Caco-2 (cell line): ENCODE results near the gene C11orf58. TPM values are rescaled to one million over a fixed set of nuclear protein-coding genes. Genes with fewer than 3 reads are reported as not detected.

Experiments
- BruUV-seq: library from RNA; stranded (reverse); fragments of 400-500 nt; replicated peaks from 2 replicates; lab custom pipeline; 2021; lab: Mats Ljungman, UMichigan
- CTCF ChIA-PET: fragments of 300-600 bp; sonication (Branson Sonifier 250); formaldehyde crosslinking; loops from one replicate; lab custom pipeline; 2022; ENCODE audit warnings: antibody characterized with exemption; lab: Charles Lee
- POLR2A ChIA-PET: fragments of 300-600 bp; sonication (Branson Sonifier 250); formaldehyde crosslinking; loops from one replicate; lab custom pipeline; 2022; ENCODE audit warnings: antibody characterized with exemption; lab: Charles Lee
- DNase-seq, 2 experiments: peaks; one replicate each; pipeline versions ENCODE4 v3.0.0 to v3.0.0-alpha.2; 2020 to 2022
- H3K27me3 ChIP-seq: replicated peaks from 2 replicates; pipeline ENCODE4 v1.6.0; 2011; ENCODE audit warnings: low read length; ENCODE audit not compliant: control insufficient read depth, insufficient read depth
- H3K36me3 ChIP-seq: 2 replicates; pipeline ENCODE4 v1.5.1; 2011; ENCODE audit warnings: low read length; ENCODE audit not compliant: control insufficient read depth, insufficient read depth
- H3K4me1 ChIP-seq: fragments of 250-450 bp; sonication (Bioruptor Pico); 2 replicates; pipeline ENCODE4 v1.5.1; 2020; ENCODE audit warnings: mild to moderate bottlenecking
- H3K4me3 ChIP-seq: 2 replicates; pipeline ENCODE4 v1.5.1; 2011; ENCODE audit warnings: low read depth, mild to moderate bottlenecking, control low read depth, low read length
- H3K9me3 ChIP-seq: fragments of 250-450 bp; sonication (Bioruptor Pico); 2 replicates; pipeline ENCODE4 v1.5.1; 2020; ENCODE audit warnings: mild to moderate bottlenecking, moderate library complexity
- H3K27ac Mint-ChIP-seq: one replicate; pipeline ENCODE4 v1.8.0; 2022; ENCODE audit warnings: mixed read lengths; ENCODE audit not compliant: unreplicated experiment
- H3K27me3 Mint-ChIP-seq: one replicate; pipeline ENCODE4 v1.8.0; 2022; ENCODE audit warnings: mixed read lengths; ENCODE audit not compliant: insufficient read depth, unreplicated experiment
- H3K36me3 Mint-ChIP-seq: one replicate; pipeline ENCODE4 v1.8.0; 2022; ENCODE audit warnings: mild to moderate bottlenecking, mixed read lengths; ENCODE audit not compliant: insufficient read depth, unreplicated experiment
- H3K4me1 Mint-ChIP-seq: one replicate; pipeline ENCODE4 v1.8.0; 2022; ENCODE audit warnings: low read depth, mixed read lengths; ENCODE audit not compliant: unreplicated experiment
- H3K4me3 Mint-ChIP-seq: one replicate; pipeline ENCODE4 v1.8.0; 2022; ENCODE audit warnings: mild to moderate bottlenecking, moderate library complexity, mixed read lengths; ENCODE audit not compliant: unreplicated experiment
- H3K9me3 Mint-ChIP-seq: one replicate; pipeline ENCODE4 v1.8.0; 2022; ENCODE audit warnings: mixed read lengths; ENCODE audit not compliant: unreplicated experiment
- intact Hi-C: fragments of 100-400 bp; cut with micrococcal nuclease; formaldehyde crosslinking; loops from one replicate; pipeline ENCODE4 v1.10.0; 2022; ENCODE audit not compliant: unreplicated experiment
- total RNA-seq: library from RNA; stranded (reverse); gene quantifications from 2 replicates; pipeline ENCODE4 v1.2.3, GENCODE V29; 2022
- TF ChIP-seq, protein P1 (sequence below), 2 experiments: fragments of 200-600 bp in 1 of 2; IDR thresholded peaks; 1 replicate in 1 of 2; 2 replicates in 1 of 2; pipeline versions ENCODE4 v1.5.1 to v1.8.0; 2011 to 2022; ENCODE audit warnings: antibody characterized with exemption in 1 of 2, control low read depth in 1 of 2, inconsistent platforms in 1 of 2, low read depth in 1 of 2, low read length in 1 of 2, mild to moderate bottlenecking in 1 of 2, moderate library complexity in 1 of 2; ENCODE audit not compliant: insufficient read depth in 1 of 2, severe bottlenecking in 1 of 2, unreplicated experiment in 1 of 2

Gene C11orf58
- total RNA-seq, 1 experiment from 2014 or later: 209 TPM

DNA sequence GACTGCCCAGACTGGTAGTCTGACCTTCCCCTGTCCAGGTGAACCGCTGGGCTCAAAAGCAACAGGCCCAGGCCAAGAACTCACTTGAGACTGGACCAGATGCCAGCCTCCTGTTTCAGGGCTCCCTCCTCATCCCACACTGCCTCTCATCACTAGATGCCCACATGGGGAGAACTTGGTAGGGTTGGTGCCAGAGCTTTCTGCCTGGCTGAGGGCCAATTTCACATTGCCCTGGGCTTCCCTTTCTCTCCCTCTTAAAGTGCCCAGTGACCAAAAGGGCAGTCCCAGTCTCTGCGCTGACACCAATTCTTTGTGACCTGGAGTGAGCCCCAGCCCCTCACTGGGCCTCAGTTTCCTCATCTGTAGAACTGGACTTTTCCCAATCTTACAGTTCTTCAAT, 41.7 kb downstream of the C11orf58 start:
- no peak overlapping the region for H3K4me3 Mint-ChIP-seq
- H3K27me3 Mint-ChIP-seq: no peaks in the 10 kb centered on the region
- no peak for DNase-seq
- CTCF ChIA-PET: no interaction called here
- POLR2A ChIA-PET: no interaction called here
- H3K27ac Mint-ChIP-seq: no peak overlapping the region
- no peaks in the 10 kb centered on the region for H3K9me3 Mint-ChIP-seq
- H3K36me3 Mint-ChIP-seq: peaks cover 29% of the 10 kb centered on the region
- intact Hi-C loops: no loop called here
- TF ChIP-seq, protein P1, sequence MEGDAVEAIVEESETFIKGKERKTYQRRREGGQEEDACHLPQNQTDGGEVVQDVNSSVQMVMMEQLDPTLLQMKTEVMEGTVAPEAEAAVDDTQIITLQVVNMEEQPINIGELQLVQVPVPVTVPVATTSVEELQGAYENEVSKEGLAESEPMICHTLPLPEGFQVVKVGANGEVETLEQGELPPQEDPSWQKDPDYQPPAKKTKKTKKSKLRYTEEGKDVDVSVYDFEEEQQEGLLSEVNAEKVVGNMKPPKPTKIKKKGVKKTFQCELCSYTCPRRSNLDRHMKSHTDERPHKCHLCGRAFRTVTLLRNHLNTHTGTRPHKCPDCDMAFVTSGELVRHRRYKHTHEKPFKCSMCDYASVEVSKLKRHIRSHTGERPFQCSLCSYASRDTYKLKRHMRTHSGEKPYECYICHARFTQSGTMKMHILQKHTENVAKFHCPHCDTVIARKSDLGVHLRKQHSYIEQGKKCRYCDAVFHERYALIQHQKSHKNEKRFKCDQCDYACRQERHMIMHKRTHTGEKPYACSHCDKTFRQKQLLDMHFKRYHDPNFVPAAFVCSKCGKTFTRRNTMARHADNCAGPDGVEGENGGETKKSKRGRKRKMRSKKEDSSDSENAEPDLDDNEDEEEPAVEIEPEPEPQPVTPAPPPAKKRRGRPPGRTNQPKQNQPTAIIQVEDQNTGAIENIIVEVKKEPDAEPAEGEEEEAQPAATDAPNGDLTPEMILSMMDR (IDR thresholded peaks at IDR 0.05; ENCODE audit: insufficient read depth in 1 of 2, low read depth in 1 of 2, low read length in 1 of 2, severe bottlenecking in 1 of 2, unreplicated experiment in 1 of 2): no peak
- no peaks in the 10 kb centered on the region for H3K9me3 ChIP-seq
- no peak overlapping the region for H3K4me3 ChIP-seq
- no peaks in the 10 kb centered on the region; the same call in none of the 2 replicates for H3K36me3 ChIP-seq
- no TSS peak for BruUV-seq
- no peaks in the 10 kb centered on the region for H3K27me3 ChIP-seq
- peaks cover 9% of the 10 kb centered on the region for H3K4me1 Mint-ChIP-seq
- peaks cover 22% of the 10 kb centered on the region for H3K4me1 ChIP-seq

DNA sequence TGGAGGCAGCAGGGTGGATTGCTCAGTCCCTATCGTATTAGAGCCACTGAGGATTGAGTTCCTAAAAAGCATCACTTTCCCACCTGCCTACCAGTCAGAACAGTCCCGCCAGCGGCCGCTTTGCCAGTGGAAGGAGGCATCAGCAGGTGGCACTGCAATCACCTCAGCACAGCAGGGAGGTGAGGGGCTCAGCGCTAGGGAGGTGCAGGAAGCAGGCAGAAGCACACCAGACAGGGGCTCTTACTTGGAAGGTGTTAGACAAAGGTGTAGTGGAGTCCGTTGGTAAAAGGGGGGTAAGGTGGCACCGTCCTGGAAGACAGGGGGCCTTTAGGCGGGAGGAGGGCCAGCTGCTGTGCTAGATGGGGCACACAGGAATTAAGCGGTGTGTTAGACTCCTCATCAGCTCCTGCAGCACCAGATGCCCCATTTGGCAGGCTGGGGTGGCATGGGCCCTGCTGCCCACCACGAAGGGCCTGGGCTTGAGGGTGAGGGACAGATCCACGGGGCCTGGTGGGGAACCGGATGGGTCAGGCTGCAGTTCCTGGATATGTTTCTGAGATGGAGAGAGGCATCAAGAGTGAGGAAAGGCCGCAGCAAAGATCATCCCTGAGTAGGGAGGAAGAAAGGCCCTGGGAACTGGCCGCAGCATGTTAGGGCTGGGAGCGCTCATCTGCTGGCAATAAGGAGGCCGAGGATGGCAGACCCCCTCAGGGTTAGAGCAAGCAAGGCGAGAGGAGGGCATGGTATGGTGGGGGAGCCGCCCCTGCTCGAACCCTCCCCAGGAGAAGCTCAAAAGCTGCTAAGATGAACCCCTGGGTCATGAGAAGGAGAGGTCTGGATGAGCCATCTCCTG, 42.5 kb downstream of the C11orf58 start:
- Histone ChIP-seq H3K4me1 (peaks cover 22% of the 10 kb centered on the region), H3K36me3 (no peaks in the 10 kb centered on the region; the same call in none of the 2 replicates), H3K4me3 (no peak overlapping the region), H3K9me3 (no peaks in the 10 kb centered on the region), H3K27me3 (no peaks in the 10 kb centered on the region)
- Mint-ChIP-seq H3K4me1 (peaks cover 11% of the 10 kb centered on the region), H3K9me3 (no peaks in the 10 kb centered on the region), H3K4me3 (no peak overlapping the region), H3K27me3 (no peaks in the 10 kb centered on the region), H3K27ac (no peak overlapping the region), H3K36me3 (peaks cover 29% of the 10 kb centered on the region)
- TF ChIP-seq, protein P1 (IDR thresholded peaks at IDR 0.05; ENCODE audit: insufficient read depth in 1 of 2, low read depth in 1 of 2, low read length in 1 of 2, severe bottlenecking in 1 of 2, unreplicated experiment in 1 of 2): no peak
- ChIA-PET CTCF (no interaction called here), POLR2A (no interaction called here)
- no TSS peak for BruUV-seq
- no peak for DNase-seq
- intact Hi-C loops: no loop called here

DNA sequence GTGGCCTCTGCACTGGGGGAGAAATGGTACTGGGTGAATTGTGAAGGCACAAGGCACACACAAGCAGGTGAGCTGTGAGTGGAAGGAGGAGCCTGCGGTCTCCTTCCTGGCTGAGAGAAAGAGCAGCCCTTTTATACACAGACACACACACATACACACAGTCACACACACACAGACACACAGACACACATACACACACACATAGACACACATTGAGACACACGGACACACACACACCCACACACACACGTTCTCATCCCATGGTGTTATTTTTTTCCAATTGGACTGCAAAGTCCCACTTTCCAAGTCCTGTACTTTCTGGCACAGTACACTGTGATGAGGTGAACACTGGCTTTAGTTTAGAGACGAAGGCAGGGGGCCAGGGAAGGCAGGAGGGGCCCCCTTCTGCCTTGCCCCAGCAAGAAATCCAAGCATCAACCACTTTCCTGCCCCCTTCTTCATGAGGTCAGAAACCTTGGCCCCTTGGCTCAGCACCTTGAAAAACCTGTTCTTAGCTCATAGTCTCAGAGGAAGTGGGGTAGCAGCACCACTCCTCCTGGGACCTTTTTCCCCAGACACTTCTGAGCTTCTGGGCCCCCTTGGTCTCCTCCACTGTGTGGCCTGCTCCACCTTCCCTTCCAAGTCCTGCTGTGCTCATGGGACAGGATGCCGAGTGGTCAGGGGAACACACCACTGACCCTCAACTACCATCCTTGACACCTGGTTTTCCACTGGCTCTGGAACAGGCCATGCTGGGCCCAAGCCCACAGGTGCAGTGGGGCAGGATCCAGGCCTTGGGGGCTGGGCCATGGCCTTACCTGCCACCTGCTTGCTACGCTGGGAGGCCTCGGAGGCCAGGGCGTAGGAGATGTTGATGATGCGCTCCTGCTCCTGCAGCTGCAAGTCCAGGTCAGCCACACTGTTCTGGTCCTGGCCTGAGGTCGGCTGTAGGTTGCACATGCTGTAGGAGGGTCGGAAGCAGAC, 43.8 kb downstream of the C11orf58 start:
- H3K27me3 Mint-ChIP-seq: no peaks in the 10 kb centered on the region
- no peak for DNase-seq
- POLR2A ChIA-PET: no interaction called here
- no TSS peak for BruUV-seq
- CTCF ChIA-PET: no interaction called here
- Histone ChIP-seq H3K4me1 (peaks cover 22% of the 10 kb centered on the region), H3K36me3 (no peaks in the 10 kb centered on the region; the same call in none of the 2 replicates), H3K27me3 (no peaks in the 10 kb centered on the region), H3K9me3 (no peaks in the 10 kb centered on the region), H3K4me3 (no peak overlapping the region)
- peaks cover 15% of the 10 kb centered on the region for H3K4me1 Mint-ChIP-seq
- TF ChIP-seq, protein P1 (IDR thresholded peaks at IDR 0.05; ENCODE audit: insufficient read depth in 1 of 2, low read depth in 1 of 2, low read length in 1 of 2, severe bottlenecking in 1 of 2, unreplicated experiment in 1 of 2): no peak
- H3K36me3 Mint-ChIP-seq: peaks cover 35% of the 10 kb centered on the region
- no peak overlapping the region for H3K27ac Mint-ChIP-seq
- intact Hi-C loops: no loop called here
- no peaks in the 10 kb centered on the region for H3K9me3 Mint-ChIP-seq
- H3K4me3 Mint-ChIP-seq: no peak overlapping the region
